Measurements from ENCODE around the gene ITSN1.

- TF ChIP-seq YY1 (IDR thresholded peaks at IDR 0.05; ENCODE audit: low read depth): no peak
- no peak for TF ChIP-seq RAD21 (IDR thresholded peaks at IDR 0.05; ENCODE audit: low read depth)
- TF ChIP-seq REST (IDR thresholded peaks at IDR 0.05; ENCODE audit: low read depth): no peak
- TF ChIP-seq TEAD4 (IDR thresholded peaks at IDR 0.05): no peak
- no peak for TF ChIP-seq USF1 (IDR thresholded peaks at IDR 0.05)
- TF ChIP-seq EP300 (IDR thresholded peaks at IDR 0.05; ENCODE audit: borderline replicate concordance): no peak
- TF ChIP-seq EGR1 (IDR thresholded peaks at IDR 0.05): no peak
- no peak for TF ChIP-seq CREB1 (IDR thresholded peaks at IDR 0.05; ENCODE audit: low read depth)
- no peak for TF ChIP-seq FOXM1 (IDR thresholded peaks at IDR 0.05; ENCODE audit: borderline replicate concordance, low read depth)
- no peak for TF ChIP-seq TAF1 (IDR thresholded peaks at IDR 0.05; ENCODE audit: low read depth)
- TF ChIP-seq MAX (IDR thresholded peaks at IDR 0.05): no peak
- no peak for TF ChIP-seq NFIC (IDR thresholded peaks at IDR 0.05)
- no peak for TF ChIP-seq TCF12 (IDR thresholded peaks at IDR 0.05; ENCODE audit: low read depth)
These were observed 238.3 kb downstream of the ITSN1 start for GRCh38 chr21:33880626-33881025.

All from Ishikawa (cell line).